GM03348 (cell line): ENCODE results near the gene ZNF446.
A peak's percentile ranks its signal among the peaks of the same experiment; 100 is the strongest.
"Not testable (repeated sequence)": the region's sequence is repeated elsewhere in the genome, so short reads cannot be mapped to it uniquely, and the experiment has no call there.

ENCODE experiments used
- DNase-seq: peaks from one replicate; pipeline ENCODE4 v3.0.0; 2012; ENCODE audit warnings: low spot score

ZNF446 gene

DNA sequence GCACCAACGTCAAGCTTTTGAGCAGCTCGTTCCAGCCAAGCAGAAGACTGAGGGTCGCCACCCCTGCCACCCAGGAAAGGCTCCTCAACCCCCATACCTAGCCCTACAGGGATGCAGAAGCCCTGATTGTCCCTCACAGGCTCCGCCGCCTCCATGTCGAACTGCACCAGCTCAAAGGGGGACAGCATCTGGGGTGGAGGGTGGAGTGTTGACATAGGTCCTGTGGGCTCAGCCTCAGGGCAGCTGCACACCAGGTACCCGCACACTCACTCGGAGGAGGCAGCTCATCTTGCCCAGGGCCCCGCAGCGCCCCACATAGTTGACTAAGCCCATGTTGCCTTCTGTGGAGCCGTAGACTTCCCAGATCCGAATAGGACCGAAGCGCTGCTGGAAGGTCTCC is 24.1 kb downstream of the ZNF446 start:
- no peak for DNase-seq

DNA sequence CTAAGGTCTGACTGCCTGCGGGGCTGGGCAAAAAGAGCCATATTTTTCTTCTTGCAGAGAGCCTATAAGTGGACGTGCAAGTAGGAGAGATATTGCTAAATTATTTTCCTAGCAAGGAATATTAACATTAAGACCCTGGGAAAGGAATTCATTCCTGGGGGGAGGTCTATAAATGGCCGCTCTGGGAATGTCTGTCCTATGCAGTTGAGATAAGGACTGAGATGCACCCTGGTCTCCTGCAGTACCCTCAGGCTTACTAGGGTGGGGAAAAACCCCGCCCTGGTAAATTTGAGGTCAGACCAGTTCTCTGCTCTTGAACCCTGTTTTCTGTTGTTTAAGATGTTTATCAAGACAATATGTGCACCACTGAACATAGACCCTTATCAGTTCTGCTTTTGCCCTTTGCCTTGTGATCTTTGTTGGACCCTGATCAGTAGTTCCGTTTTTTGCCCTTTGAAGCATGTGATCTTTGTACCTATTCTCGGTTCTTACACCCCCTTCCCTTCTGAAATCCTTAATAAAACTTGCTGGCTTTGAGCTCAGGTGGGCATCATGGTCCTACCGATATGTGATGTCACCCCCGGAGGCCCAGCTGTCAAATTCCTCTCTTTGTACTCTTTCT is 31.6 kb downstream of the ZNF446 start:
- not testable (repeated sequence) for DNase-seq

DNA sequence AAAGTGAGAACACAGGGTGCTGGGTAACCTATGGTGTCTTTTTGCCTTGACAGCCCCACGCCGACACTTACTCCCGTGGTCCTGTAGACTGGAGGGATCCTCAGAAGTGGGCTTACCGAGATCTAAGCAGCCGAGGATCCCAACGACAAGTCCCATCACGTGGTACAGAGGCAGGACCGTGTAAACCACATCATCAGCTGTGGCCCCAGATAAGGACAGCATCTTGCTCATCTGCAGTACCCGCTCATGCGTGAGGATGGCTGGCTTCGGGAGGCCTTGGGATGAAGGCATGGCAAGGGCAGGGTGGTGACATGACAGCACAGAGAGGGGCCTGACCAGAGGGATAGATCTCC is 33.6 kb downstream of the ZNF446 start:
- DNase-seq, result no peak

DNA sequence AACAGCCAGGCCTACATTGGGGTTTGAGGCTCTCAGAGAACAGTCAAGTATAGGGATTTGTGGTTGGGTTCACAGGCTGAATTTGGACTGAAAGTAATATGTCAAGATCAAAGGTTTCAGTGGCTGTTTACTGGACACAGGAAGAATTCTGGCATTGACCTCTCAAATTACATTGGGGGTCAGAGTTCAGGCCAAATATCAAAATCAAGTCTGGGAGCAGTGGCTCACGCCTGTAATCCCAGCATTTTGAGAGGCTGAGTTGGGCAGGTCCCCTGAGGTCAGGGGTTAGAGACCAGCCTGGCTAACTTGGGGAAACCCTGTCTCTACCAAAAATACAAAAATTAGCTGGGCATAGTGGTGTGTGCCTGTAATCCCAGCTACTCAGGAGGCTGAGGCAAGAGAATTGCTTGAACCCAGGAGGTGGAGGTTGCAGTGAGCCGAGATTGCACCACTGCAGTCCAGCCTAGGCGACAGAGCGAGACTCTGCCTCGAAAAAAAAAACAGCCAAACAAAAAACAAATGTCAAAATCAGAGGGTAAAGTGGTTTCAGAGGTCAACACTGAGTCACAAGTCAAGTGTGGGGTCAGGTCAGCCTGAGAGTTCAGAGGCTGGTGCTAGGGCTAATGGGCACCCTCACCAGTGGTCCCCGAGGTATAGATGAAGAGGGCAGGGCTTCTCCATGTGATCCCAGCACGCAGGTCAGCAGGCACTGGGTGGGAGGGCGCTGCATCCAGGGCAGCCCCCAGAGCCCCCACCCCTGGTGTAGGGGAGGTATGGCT is 34.1 kb downstream of the ZNF446 start:
- DNase-seq, result no peak

DNA sequence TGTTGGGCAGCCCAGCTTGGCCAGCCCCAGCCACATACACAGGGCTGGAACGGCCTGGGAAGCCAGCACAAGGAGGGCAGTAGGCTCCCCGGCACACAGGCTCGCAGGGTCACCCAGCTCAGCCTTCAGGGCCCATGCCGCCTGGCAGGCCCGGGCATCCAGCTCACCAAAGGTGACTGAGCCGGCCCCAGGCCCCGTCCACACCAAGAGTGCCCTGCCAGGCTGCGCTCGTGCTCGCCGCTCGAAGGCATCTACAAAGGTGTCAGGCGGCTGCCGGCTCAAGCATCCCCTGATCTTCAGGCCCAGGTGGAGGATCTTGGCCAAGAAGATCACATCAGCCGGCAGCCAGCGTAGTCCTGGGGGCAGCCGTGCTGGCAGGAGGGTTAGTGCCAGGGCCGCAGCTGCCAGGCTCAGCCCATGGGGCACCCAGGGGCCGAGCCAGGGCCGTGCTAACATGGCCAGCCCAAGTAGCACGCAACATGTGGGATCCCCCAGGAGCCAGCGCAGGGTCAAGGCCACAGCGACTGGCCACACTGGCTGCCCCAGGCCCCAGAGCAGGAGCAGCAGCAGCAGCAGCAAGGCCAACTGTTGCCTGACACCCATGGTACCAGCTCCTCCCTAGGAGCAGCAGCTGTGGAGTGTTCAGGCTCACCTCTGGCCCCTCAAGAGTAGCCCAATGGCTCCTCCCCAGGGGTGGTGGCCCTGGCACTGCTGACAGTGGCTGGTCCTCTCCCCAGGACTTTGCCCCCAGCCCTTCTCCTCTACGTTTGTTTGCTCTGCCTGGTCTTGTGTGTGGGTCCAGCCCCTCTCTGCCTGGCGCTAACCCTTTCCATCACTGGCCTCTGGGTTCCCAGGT is 35.4 kb downstream of the ZNF446 start, which contains the start of gene SLC27A5:
Gene SLC27A5, minus strand, starts transcription at position 640 of the 856 bp plus-strand sequence. Its CDS starts 37 bp downstream, at position 603.
- DNase-seq, result no peak

DNA sequence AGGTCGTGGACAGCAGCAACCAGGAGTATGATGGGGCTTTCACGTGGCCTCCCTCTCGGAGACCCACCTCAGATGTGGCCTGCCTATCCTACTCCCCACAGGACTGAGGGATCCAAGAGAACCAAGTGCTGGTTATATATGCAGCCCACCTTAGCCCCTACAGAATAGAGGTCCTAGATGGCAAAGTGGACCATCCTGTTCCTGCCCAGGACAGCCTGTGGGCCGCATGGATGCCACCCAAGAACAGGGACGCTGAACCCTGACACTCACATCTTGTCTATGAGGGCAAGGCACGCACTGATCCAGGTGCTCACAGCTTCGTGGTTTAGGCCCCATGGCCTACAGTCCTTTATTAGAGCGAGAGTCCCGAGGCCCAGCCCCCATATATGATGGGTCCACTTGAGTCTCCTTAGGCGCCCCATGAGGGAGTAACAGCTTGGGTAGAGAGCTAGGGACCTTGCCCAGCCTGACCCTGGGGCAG is 37.1 kb downstream of the ZNF446 start:
- DNase-seq, result no peak

DNA sequence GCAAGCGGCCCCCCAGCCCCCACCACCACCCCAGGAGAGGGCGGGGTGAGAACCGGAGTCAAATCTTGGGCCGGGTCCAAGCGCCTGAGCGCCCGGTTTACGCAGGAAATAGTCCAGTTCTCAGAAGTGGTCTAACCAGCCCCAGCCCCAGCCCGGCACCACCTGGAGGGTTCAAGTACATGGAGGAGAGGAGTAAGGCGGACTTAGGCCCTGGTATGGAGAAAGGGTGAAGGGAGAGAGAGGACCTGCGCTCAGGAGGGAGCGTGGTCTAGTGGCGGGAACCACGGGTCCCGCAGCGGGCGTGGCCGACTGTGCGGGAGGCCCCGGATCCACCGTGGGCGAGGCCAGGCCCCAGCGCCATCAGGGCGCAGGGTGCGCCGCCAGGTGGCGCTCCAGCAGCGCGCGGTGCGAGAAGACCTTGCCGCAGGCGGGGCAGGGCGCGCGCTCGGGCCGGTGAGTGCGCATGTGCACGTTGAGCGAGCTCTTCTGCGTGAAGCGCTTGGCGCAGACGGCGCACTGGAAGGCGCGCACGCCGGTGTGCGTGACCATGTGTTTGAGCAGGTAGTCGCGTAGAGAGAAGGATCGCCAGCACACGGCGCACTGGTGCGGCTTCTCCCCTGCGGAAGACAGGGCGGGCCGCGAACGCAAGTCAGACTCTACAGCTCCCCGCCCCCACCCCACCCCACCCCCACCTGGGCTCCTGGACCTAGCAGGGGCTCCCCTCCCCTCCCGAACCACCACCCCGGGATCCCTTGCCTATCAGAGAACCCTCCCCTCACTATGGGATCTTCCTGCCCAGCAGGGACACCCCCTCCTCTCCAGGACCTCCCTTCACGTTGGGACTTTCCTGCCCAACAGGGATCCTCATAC is 37.8 kb downstream of the ZNF446 start:
- DNase-seq, result peak; percentile 90

DNA sequence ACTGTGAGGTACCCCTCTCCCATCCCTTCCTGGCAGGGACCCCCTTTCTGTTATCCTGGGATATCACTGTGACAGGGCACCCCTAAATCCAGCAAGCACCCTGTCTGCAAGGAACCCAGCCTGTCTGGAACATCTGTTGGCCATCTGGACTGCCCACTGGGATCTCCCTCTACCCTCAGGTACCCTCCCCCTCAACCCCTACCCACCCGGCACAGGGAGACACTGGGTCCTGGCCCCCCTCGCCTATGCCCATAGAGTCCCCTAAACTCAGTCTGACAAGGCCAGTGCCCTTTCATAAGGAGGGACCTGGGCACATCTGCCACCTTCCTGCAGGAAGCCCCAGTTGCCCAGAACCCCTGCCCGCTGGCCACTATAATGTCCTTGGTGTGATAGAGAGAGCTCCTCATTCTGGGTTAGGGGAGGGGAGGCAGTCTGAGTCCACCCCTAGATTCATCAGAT is 38.4 kb downstream of the ZNF446 start:
- DNase-seq, result no peak

DNA sequence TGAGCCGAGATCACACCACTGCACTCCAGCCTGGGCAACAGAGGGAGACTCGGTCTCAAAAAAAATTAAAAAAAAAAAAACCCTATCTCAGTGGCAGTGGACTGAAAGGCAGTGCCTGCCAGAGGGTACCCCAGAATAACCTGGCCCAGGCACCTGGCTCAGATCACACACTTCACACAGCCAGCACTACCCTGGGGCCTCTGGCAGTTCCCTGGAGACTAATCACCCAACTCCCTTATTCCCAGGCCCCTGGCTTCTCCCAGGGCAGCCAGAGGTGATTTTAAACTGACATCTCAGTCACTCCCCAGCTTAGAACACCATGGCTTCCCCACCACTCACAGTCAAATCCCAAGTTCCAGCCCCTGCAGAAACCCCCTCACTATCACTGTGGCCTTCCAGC is 39.1 kb downstream of the ZNF446 start:
- DNase-seq, result no peak

GRCh38 chr19:58516246-58516836 is 40.2 kb downstream of the ZNF446 start:
- no peak for DNase-seq

- DNase-seq, result no peak
Observed at GRCh38 chr19:58516964-58517833, 41.0 kb downstream of the ZNF446 start.

- peak; percentile 43 for DNase-seq
Observed at GRCh38 chr19:58518256-58519086, 42.3 kb downstream of the ZNF446 start.

- peak; percentile 86 for DNase-seq
Observed at GRCh38 chr19:58519087-58519354, 42.9 kb downstream of the ZNF446 start.

- DNase-seq, result peak; percentile 92
Observed at GRCh38 chr19:58519355-58520256, 43.5 kb downstream of the ZNF446 start, which contains the start of gene ZBTB45. TSS of gene ZBTB45 (minus strand) at chr19:58519810. CDS start at chr19:58517673, 2,137 bp downstream.

- no peak for DNase-seq
Observed at GRCh38 chr19:58520257-58520599, 44.1 kb downstream of the ZNF446 start.

- DNase-seq, result no peak
Observed at GRCh38 chr19:58521651-58522050, 45.5 kb downstream of the ZNF446 start.

DNA sequence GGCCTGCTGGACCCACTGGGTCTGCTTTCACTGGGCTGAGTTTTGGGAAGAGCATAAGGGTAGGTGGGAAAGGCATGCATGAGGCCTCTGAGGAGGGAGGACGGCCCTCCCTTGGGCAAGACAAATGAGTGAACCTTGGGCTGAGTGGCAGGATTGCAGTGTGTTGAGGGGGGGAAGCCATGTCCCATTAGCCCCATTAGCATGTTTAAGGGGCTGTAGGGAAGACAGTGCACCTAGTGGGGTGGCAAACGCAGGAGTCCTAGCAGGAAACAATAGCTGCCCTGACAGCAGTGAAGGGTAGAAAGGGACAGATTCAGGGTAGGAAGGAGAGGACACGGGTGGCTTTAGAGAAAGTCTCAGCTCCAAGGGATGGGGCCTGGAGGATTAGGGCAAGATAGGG is 46.6 kb downstream of the ZNF446 start:
- no peak for DNase-seq

GRCh38 chr19:58529405-58529804 is 53.3 kb downstream of the ZNF446 start:
- DNase-seq, result no peak
